Uterus (tissue), 2 donors: ENCODE results near the gene MYO18B.

ENCODE experiments used
- POLR2A ChIP-seq, 2 donors: fragments of 450-650 bp; IDR thresholded peaks; one replicate each; pipeline ENCODE4 v1.6.1; 2016; ENCODE audit warnings: antibody characterized with exemption in 2 of 2, mild to moderate bottlenecking in 1 of 2, moderate library complexity in 1 of 2
- TF ChIP-seq, protein P1 (sequence below), 4 experiments: fragments of 200-600 bp in 2 of 4; fragments of 450-650 bp in 2 of 4; sonication (generic) in 2 of 4; IDR thresholded peaks; one replicate each; pipeline ENCODE4 v1.5.1; 2016 to 2019; ENCODE audit warnings: antibody characterized with exemption in 4 of 4, mild to moderate bottlenecking in 2 of 4, moderate library complexity in 1 of 4

- TF ChIP-seq, protein P1, sequence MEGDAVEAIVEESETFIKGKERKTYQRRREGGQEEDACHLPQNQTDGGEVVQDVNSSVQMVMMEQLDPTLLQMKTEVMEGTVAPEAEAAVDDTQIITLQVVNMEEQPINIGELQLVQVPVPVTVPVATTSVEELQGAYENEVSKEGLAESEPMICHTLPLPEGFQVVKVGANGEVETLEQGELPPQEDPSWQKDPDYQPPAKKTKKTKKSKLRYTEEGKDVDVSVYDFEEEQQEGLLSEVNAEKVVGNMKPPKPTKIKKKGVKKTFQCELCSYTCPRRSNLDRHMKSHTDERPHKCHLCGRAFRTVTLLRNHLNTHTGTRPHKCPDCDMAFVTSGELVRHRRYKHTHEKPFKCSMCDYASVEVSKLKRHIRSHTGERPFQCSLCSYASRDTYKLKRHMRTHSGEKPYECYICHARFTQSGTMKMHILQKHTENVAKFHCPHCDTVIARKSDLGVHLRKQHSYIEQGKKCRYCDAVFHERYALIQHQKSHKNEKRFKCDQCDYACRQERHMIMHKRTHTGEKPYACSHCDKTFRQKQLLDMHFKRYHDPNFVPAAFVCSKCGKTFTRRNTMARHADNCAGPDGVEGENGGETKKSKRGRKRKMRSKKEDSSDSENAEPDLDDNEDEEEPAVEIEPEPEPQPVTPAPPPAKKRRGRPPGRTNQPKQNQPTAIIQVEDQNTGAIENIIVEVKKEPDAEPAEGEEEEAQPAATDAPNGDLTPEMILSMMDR (IDR thresholded peaks at IDR 0.05): no peak
- TF ChIP-seq POLR2A (IDR thresholded peaks at IDR 0.05): no peak
Observed at GRCh38 chr22:26053737-26054316, 311.8 kb downstream of the MYO18B start.
